PC-3 (cell line): Measurements from ENCODE around the gene HPS6. TPM values are rescaled to one million over a fixed set of nuclear protein-coding genes. Genes with fewer than 3 reads are reported as not detected.

Source experiments
- ATAC-seq: fragments of 200-7000 bp; cut with Tn5 transposase; 2 replicates; pipeline ENCODE4 v1.9.1; 2020; ENCODE audit warnings: mild to moderate bottlenecking, moderate library complexity
- BruUV-seq: library from RNA; stranded (reverse); fragments of 400-500 nt; replicated peaks from 2 replicates; lab custom pipeline; 2021; lab: Mats Ljungman, UMichigan
- CTCF ChIA-PET: fragments of 300-600 bp; sonication (Branson Sonifier 250); formaldehyde crosslinking; loops from one replicate; lab custom pipeline; 2022; ENCODE audit warnings: antibody characterized with exemption; lab: Charles Lee
- POLR2A ChIA-PET: fragments of 300-600 bp; sonication (Branson Sonifier 250); formaldehyde crosslinking; loops from one replicate; lab custom pipeline; 2022; ENCODE audit warnings: antibody characterized with exemption; ENCODE audit not compliant: unreplicated experiment; lab: Charles Lee
- DNase-seq: peaks from one replicate; pipeline ENCODE4 v3.0.0-alpha.2; 2015
- H2AFZ ChIP-seq: fragments of 300-600 bp; sonication (generic); 2 replicates; pipeline ENCODE4 v1.6.0; 2016; ENCODE audit warnings: antibody characterized with exemption, low read length
- H3F3A ChIP-seq: fragments of 300-600 bp; sonication (generic); one replicate; pipeline ENCODE4 v1.6.0; 2017; ENCODE audit warnings: antibody characterized with exemption, low read length, control low read depth, mild to moderate bottlenecking; ENCODE audit not compliant: unreplicated experiment
- H3K27ac ChIP-seq: fragments of 300-600 bp; sonication (generic); 2 replicates; pipeline ENCODE4 v1.5.1; 2016; ENCODE audit warnings: mild to moderate bottlenecking, low read length
- H3K27me3 ChIP-seq: fragments of 300-600 bp; sonication (generic); 2 replicates; pipeline ENCODE4 v1.6.1; 2016; ENCODE audit warnings: low read length, mixed read lengths
- H3K36me3 ChIP-seq: fragments of 300-600 bp; sonication (generic); 2 replicates; pipeline ENCODE4 v1.6.1; 2016; ENCODE audit warnings: low read depth, mixed run types, low read length, mixed read lengths
- H3K4me1 ChIP-seq: fragments of 300-600 bp; sonication (generic); 2 replicates; pipeline ENCODE4 v1.5.1; 2016; ENCODE audit warnings: low read length; ENCODE audit not compliant: insufficient read depth
- H3K4me2 ChIP-seq: fragments of 300-600 bp; sonication (generic); 2 replicates; pipeline ENCODE4 v1.6.0; 2016; ENCODE audit warnings: low read length
- H3K4me3 ChIP-seq: fragments of 300-600 bp; sonication (generic); 2 replicates; pipeline ENCODE4 v1.5.1; 2016; ENCODE audit warnings: mild to moderate bottlenecking, low read length, mixed read lengths
- H3K79me2 ChIP-seq: fragments of 300-600 bp; sonication (generic); 2 replicates; pipeline ENCODE4 v1.6.1; 2017; ENCODE audit warnings: low read length, mixed read lengths
- H3K9ac ChIP-seq: fragments of 300-600 bp; sonication (generic); 2 replicates; pipeline ENCODE4 v1.6.0; 2016; ENCODE audit warnings: mild to moderate bottlenecking, low read length
- H3K9me2 ChIP-seq: fragments of 300-600 bp; sonication (generic); replicated peaks from 2 replicates; pipeline ENCODE4 v1.6.1; 2016; ENCODE audit warnings: mixed run types, low read length, mixed read lengths
- H3K9me3 ChIP-seq: fragments of 300-600 bp; sonication (generic); 2 replicates; pipeline ENCODE4 v1.6.1; 2016; ENCODE audit warnings: low read length, mixed read lengths
- H4K20me1 ChIP-seq: fragments of 300-600 bp; sonication (generic); 2 replicates; pipeline ENCODE4 v1.6.1; 2016; ENCODE audit warnings: low read length, mixed read lengths
- EZH2 ChIP-seq: fragments of 300-600 bp; sonication (generic); IDR thresholded peaks from one replicate; pipeline ENCODE4 v1.6.1; 2017; ENCODE audit warnings: antibody characterized with exemption, mild to moderate bottlenecking, low read length; ENCODE audit not compliant: unreplicated experiment
- EZH2phosphoT487 ChIP-seq: fragments of 300-600 bp; sonication (generic); IDR thresholded peaks from 2 replicates; pipeline ENCODE4 v1.6.1; 2018; ENCODE audit warnings: mild to moderate bottlenecking, antibody characterized with exemption, low read length, borderline replicate concordance
- intact Hi-C: fragments of 100-400 bp; cut with micrococcal nuclease; formaldehyde crosslinking; loops from 2 replicates; pipeline ENCODE4 v1.9.0; 2023
- total RNA-seq: library from RNA; depleted of rRNA; stranded (reverse); fragments of >200 nt; gene quantifications from 2 replicates; pipeline ENCODE4 v1.2.3, GENCODE V29; 2014
- TF ChIP-seq, protein P1 (sequence below): fragments of 300-600 bp; sonication (generic); conservative IDR thresholded peaks from 2 replicates; pipeline ENCODE4 v1.5.1; 2017; ENCODE audit warnings: antibody characterized with exemption, low read depth, mild to moderate bottlenecking, low read length

HPS6 gene
- total RNA-seq, 1 experiment from 2014 or later: 24.0 TPM

DNA sequence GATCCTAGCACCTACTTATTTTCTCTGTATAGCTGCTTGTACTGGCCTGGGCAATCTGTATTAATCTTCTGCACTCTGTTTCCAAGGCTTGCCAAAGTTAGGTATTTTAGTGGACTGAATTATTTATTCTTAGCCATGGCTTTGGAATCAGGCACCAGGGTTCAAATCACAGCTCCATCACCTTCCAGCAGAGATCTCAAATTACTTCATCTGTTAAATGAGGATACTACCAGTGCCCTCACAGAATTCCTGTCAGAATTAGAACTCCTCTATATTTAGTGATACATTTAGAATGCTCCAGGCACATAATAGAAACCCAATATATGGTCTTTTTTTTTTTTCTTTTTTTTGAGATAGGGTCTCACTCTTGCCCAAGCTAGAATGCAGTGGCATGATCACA, 26.7 kb upstream of the HPS6 start:
- POLR2A ChIA-PET: no interaction called here
- no TSS peak for BruUV-seq
- intact Hi-C loops: no loop called here
- Histone ChIP-seq H3K4me3 (no peak overlapping the region), H3K27me3 (no peaks in the 10 kb centered on the region), H3K9me3 (no peaks in the 10 kb centered on the region), H3K27ac (no peak overlapping the region), H3K4me1 (no peaks in the 10 kb centered on the region), H3K9ac (no peak overlapping the region), H3K79me2 (peaks cover 18% of the 10 kb centered on the region; the same call in 1 of the 2 replicates), H3K4me2 (no peak overlapping the region), H3F3A (no peaks in the 10 kb centered on the region), H3K36me3 (no peaks in the 10 kb centered on the region), H4K20me1 (no peaks in the 10 kb centered on the region), H2AFZ (no peak overlapping the region), H3K9me2 (no peaks in the 10 kb centered on the region)
- no peak for DNase-seq
- ATAC-seq: no peak
- TF ChIP-seq EZH2 (no peak), EZH2phosphoT487 (no peak)
- TF ChIP-seq, protein P1, sequence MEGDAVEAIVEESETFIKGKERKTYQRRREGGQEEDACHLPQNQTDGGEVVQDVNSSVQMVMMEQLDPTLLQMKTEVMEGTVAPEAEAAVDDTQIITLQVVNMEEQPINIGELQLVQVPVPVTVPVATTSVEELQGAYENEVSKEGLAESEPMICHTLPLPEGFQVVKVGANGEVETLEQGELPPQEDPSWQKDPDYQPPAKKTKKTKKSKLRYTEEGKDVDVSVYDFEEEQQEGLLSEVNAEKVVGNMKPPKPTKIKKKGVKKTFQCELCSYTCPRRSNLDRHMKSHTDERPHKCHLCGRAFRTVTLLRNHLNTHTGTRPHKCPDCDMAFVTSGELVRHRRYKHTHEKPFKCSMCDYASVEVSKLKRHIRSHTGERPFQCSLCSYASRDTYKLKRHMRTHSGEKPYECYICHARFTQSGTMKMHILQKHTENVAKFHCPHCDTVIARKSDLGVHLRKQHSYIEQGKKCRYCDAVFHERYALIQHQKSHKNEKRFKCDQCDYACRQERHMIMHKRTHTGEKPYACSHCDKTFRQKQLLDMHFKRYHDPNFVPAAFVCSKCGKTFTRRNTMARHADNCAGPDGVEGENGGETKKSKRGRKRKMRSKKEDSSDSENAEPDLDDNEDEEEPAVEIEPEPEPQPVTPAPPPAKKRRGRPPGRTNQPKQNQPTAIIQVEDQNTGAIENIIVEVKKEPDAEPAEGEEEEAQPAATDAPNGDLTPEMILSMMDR: no peak
- CTCF ChIA-PET: interaction anchor here (0.6 kb wide), 1 partner anchor 131 kb away, joined by 17 read pairs; no protein-coding TSS in a partner anchor

DNA sequence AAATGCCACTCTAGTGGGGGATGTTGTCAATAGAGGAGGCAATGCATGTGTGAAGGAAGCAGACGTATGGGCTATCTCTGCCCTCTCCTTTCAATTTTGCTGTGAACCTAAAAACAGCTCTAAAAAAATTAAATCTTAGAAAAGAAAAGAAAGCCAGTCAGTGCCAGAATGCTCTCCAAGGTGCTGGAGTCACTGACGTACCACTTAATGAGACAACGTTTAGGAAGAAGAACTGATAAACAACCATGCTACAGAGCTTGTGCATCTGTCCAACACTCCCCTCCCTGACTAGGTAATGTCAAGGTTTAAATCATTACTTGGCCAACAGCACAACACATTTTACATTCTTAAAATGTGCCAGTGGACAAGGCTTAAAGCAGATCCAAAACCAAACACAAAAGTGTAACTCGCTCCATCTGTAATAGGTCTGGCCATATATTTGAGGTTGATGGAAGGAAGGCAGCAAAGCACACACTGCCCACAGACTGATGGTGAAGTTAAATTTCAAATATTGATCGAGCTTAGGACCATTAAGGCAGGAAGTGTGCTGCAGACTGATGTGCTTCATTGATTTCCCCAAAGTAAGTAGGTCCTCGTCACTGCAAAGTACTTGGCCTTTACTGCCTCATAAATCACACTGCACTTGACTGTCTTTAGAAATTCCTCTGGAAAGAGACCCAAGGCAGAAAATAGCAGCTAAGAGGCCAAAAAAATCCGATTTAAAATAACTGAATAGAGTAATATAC, 24.7 kb upstream of the HPS6 start:
- Histone ChIP-seq H3K79me2 (peaks cover 32% of the 10 kb centered on the region), H3K4me3 (no peak overlapping the region), H3K4me1 (no peaks in the 10 kb centered on the region), H3K9me2 (no peaks in the 10 kb centered on the region), H2AFZ (no peak overlapping the region), H4K20me1 (no peaks in the 10 kb centered on the region), H3K9ac (no peak overlapping the region), H3K27ac (no peak overlapping the region), H3K27me3 (no peaks in the 10 kb centered on the region), H3F3A (no peaks in the 10 kb centered on the region), H3K36me3 (no peaks in the 10 kb centered on the region), H3K9me3 (no peaks in the 10 kb centered on the region), H3K4me2 (no peak overlapping the region)
- ChIA-PET POLR2A (no interaction called here), CTCF (no interaction called here)
- no TSS peak for BruUV-seq
- DNase-seq (no peak), ATAC-seq (no peak)
- intact Hi-C loops: no loop called here
- TF ChIP-seq EZH2: no peak
- TF ChIP-seq EZH2phosphoT487: no peak
- TF ChIP-seq, protein P1: no peak

GRCh38 chr10:102045292-102045691, 19.9 kb upstream of the HPS6 start:
- no peak overlapping the region for H3K4me2 ChIP-seq
- DNase-seq (no peak), ATAC-seq (no peak)
- BruUV-seq: no TSS peak
- TF ChIP-seq EZH2: no peak
- TF ChIP-seq, protein P1: no peak
- TF ChIP-seq EZH2phosphoT487: no peak
- ChIA-PET POLR2A (no interaction called here), CTCF (no interaction called here)
- no peak overlapping the region for H2AFZ ChIP-seq
- H4K20me1 ChIP-seq: no peaks in the 10 kb centered on the region
- H3K27me3 ChIP-seq: no peaks in the 10 kb centered on the region
- H3K9me2 ChIP-seq: no peaks in the 10 kb centered on the region
- H3K79me2 ChIP-seq: peaks cover 57% of the 10 kb centered on the region
- intact Hi-C loops: no loop called here
- no peaks in the 10 kb centered on the region for H3K36me3 ChIP-seq
- H3K4me3 ChIP-seq: no peak overlapping the region
- no peak overlapping the region for H3K27ac ChIP-seq
- H3K4me1 ChIP-seq: no peaks in the 10 kb centered on the region
- no peak overlapping the region for H3K9ac ChIP-seq
- no peaks in the 10 kb centered on the region for H3F3A ChIP-seq
- H3K9me3 ChIP-seq: no peaks in the 10 kb centered on the region
